NCI-H69 (cell line): Measurements from ENCODE around the gene HNF1A.
"Not testable (repeated sequence)": the region's sequence is repeated elsewhere in the genome, so short reads cannot be mapped to it uniquely, and the experiment has no call there.

ENCODE experiments used
- DNase-seq: peaks from one replicate; lab custom pipeline; 2025; lab: John Stamatoyannopoulos, UW

The HNF1A gene

DNA sequence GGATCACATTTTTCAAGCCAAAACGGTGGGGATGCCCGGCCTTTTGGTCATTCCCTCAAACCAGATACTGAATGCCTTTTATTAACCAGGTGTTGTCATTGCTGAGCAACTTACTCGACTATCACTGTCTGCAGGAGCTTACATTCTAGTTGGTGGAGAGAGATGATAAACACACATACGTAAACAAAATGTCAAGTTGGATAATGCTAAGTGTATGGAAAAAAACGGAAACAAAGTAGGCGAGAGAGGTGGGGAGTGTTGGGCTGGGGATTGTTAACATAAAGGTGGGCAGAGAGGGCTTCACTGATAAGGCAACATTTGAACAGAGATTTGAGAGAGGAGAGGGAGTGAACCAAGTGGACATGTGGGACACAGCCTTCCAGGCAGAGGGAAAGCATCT is 33.5 kb downstream of the HNF1A start:
- no peak for DNase-seq

DNA sequence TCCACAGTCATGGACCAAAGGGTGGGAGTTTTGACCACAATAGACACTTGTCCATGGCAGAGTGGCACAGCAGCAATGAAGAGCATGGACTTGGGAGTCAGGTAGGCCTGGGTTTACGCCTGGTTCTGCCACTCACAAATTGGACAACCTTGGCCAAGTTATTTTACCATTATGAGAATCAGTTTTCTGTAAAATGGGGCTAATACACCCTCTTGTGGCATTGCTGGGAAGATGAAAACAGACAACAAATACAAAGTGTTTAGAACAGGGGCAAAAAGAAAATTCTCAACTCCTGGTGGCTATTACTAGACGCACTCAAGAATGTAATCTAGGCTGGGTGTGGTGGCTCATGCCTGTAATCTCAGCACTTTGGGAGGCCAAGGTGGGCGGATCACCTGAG is 35.4 kb downstream of the HNF1A start:
- DNase-seq = no peak

GRCh38 chr12:121015825-121016766 is 37.8 kb downstream of the HNF1A start, which contains the start of gene C12orf43:
TSS of gene C12orf43 (minus strand) at chr12:121016487. CDS start at chr12:121016474, 13 bp downstream.
- peak; percentile 96 for DNase-seq

GRCh38 chr12:121017966-121018491 is 39.7 kb downstream of the HNF1A start:
- no peak for DNase-seq

GRCh38 chr12:121018860-121019617 is 40.7 kb downstream of the HNF1A start:
- DNase-seq = no peak

DNA sequence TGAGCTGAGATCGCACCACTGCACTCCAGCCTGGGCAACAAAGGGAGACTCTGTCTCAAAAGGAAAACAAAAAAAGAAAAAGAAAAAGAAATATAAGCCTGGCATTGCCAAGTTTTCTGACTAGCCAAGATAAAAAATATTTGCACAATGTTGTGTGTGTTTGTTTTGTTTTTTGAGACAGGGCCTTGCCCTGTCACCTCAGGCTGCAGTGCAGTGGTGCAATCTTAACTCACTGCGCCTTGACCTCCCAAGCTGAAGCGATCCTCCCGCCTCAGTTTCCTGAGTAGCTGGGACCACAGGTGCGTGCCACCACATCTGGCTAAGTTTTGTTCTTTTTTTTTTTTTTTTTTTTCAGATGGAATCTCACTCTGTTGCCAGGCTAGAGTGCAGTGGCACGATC is 43.4 kb downstream of the HNF1A start:
- DNase-seq = no peak

GRCh38 chr12:121022713-121023112 is 44.4 kb downstream of the HNF1A start:
- no peak for DNase-seq

DNA sequence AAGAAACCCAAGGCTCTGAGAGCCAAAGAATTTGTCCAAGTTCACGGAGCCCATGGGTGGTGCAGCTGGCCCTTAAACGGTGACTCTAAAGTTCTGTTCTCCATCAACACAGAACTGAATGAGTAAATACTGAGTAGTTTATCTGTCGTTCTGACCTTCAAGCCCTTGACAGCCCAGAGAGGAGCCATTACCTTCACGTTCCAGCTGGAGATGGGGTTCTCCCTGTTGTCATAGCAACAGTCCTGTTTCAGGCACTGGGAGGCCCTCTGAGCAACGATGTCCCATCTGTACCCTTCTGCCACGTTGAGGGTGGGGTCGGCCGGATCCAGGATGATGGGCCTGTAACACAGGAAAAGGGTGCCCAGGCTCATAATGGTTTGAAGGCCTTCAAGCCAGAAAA is 45.5 kb downstream of the HNF1A start:
- DNase-seq = no peak

GRCh38 chr12:121025442-121026226 is 47.3 kb downstream of the HNF1A start:
- no peak for DNase-seq

DNA sequence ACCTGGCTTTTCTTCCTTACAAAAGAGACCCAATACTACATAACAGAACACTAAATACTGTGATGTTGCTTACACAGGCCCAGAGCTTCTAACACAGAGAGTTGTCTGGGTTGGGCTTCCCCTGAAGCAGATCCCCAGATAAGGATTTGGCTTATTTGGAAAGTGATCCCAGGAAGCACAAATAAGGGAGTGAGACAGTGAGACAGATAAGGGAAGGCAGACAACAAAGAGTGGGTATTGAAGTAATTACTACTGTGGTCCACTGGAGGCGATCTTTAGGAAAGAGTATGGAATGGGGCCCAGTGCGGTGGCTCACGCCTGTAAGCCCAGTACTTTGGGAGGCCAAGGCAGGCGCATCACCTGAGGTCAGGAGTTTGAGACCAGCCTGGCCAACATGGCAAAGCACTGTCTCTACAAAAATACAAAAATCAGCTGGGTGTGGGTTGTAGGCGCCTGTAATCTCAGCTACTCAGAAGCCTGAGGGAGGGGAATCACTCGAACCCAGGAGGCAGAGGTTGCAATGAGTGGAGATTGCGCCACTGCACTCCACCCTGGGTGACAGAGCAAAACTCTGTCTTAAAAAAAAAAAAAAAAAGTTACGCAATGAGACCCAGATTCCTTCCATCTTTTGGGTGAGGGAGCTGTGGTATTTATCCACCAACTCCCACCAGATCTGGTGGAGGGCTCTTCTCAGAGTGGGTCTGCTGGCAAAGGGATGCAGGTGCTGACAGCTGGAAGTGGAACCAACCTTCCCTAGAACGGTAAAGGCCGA is 48.1 kb downstream of the HNF1A start:
- peak; percentile 23 for DNase-seq

DNA sequence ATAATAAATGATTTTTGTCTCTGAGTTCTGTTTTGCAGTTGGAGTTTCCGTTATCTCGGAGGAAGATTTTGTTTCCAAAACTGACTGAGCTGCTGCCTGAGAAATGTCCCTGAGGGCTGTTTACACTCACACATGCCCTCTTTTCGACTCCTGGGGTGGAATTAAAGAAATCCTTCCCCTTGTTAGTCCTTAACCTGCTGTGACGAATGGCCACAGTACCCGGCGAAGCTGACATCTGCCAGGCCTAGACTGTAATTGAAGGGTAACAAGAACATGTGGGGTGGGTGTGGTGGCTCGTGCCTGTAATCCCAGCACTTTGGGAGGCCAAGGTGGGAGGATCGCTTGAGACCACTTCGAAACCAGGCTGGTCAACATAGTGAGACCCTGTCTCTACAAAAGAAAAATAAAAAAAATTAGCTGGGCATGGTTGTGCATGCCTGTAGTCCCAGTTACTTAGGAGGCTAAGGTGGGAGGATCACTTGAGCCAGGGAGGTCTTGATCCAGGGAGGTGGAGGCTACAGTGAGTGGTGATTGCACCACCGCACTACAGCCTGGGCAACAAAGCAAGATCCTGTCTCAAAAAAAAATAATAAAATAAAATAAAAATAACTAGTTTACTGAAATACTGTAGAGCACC is 52.4 kb downstream of the HNF1A start:
- DNase-seq = peak; percentile 87

- DNase-seq = peak; percentile 75
Observed at GRCh38 chr12:121033625-121034349, 55.4 kb downstream of the HNF1A start.

- DNase-seq = peak; percentile 19
Observed at GRCh38 chr12:121034616-121035305, 56.4 kb downstream of the HNF1A start.

- DNase-seq = no peak
Observed at GRCh38 chr12:121036810-121037326, 58.5 kb downstream of the HNF1A start.

GRCh38 chr12:121038861-121039668 is 60.7 kb downstream of the HNF1A start, which contains the start of gene OASL:
TSS of gene OASL (minus strand) at chr12:121039246. CDS start at chr12:121038971, 275 bp downstream.
- DNase-seq = peak; percentile 16

GRCh38 chr12:121043067-121043466 is 64.7 kb downstream of the HNF1A start:
- no peak for DNase-seq

- not testable (repeated sequence) for DNase-seq
Observed at GRCh38 chr12:121047400-121047799, 69.1 kb downstream of the HNF1A start.

- no peak for DNase-seq
Observed at GRCh38 chr12:121048442-121048841, 70.1 kb downstream of the HNF1A start.
